Astrocyte of the cerebellum (primary cell): Measurements from ENCODE around the gene TGFBR3.

ENCODE experiments used
- DNase-seq: peaks from one replicate; pipeline ENCODE4 v3.0.0-alpha.2; 2011; ENCODE audit warnings: low read depth
- H3K4me3 ChIP-seq: 2 replicates; pipeline ENCODE4 v1.5.1; 2011; ENCODE audit warnings: mild to moderate bottlenecking, low read depth, low read length, moderate library complexity
- in situ Hi-C: cut with HindIII; loops from 2 replicates; pipeline ENCODE4 v1.10.0; 2017; ENCODE audit warnings: low sequenced_read_pairs
- TF ChIP-seq, protein P1 (sequence below): IDR thresholded peaks from 2 replicates; pipeline ENCODE4 v1.5.1; 2012; ENCODE audit warnings: low read length, low read depth, moderate library complexity, mild to moderate bottlenecking; ENCODE audit errors: missing control alignments

Gene TGFBR3

DNA sequence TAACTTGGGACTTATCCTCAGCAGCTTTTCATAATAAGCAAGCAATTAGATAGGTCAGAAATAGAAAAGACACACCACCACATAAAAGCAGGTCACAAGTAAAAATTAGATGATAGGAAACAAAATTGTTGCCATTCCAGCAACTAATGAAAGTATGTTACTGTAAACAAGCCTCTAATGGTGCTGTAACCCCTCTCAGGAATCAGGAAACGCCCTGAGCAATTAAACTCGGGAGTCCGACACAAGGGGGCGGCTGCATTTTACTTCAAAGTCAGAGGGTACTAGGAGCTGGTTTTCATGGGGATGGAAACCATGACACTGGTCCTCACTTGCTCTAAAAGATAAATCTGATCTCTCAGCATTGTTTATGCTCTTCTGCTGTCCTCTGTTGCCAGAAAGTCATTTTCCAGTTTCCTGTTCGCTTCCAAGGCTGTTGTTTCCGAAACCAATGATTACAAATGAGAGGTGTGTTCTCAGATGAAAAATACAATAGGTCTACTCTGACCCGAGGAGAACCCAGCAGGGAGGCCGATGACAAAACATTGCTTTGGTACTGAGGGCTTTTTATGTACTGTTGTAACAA is 93.4 kb downstream of the TGFBR3 start:
- TF ChIP-seq, protein P1, sequence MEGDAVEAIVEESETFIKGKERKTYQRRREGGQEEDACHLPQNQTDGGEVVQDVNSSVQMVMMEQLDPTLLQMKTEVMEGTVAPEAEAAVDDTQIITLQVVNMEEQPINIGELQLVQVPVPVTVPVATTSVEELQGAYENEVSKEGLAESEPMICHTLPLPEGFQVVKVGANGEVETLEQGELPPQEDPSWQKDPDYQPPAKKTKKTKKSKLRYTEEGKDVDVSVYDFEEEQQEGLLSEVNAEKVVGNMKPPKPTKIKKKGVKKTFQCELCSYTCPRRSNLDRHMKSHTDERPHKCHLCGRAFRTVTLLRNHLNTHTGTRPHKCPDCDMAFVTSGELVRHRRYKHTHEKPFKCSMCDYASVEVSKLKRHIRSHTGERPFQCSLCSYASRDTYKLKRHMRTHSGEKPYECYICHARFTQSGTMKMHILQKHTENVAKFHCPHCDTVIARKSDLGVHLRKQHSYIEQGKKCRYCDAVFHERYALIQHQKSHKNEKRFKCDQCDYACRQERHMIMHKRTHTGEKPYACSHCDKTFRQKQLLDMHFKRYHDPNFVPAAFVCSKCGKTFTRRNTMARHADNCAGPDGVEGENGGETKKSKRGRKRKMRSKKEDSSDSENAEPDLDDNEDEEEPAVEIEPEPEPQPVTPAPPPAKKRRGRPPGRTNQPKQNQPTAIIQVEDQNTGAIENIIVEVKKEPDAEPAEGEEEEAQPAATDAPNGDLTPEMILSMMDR: no peak
- in situ Hi-C loops: no loop called here
- no peak overlapping the region for H3K4me3 ChIP-seq
- DNase-seq: no peak

DNA sequence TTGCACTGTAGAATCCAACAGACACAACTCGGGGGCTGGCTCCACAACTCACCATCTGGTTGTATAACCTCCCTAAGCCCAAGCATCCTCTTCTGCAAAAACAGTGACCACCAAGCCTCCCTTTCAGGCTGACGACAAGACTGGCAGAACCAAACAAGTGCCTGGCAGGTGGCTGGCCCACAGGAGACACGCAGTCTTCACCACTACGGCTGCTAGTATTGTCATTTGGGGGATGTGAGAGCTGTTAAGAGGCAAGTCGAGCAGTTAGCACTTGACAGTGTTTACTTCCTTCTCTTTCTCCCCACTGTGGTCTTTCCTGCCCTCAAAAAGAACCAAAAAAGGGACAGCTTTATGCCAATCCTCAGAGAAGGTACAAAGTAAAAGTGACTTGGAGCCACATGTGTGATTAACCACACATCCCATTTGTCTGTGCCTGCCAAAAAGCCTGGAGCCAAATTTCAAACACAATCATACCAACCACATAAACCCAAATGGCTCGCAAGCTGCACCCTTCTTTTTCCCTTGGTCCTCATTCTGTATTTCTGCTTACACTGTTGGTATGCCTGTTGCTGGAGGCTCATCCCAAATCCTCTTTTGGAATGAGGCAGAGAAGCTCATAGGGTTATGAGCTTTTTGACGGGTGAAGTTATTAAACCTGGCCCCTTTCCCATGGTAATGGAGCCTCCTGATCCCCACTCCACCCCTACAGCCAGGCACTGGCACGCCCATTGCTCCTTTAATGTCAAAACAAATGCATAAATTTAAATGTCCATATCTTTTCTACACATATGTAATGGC is 94.1 kb downstream of the TGFBR3 start:
- TF ChIP-seq, protein P1: no peak
- H3K4me3 ChIP-seq: no peak overlapping the region
- in situ Hi-C loops: no loop called here
- DNase-seq: no peak

DNA sequence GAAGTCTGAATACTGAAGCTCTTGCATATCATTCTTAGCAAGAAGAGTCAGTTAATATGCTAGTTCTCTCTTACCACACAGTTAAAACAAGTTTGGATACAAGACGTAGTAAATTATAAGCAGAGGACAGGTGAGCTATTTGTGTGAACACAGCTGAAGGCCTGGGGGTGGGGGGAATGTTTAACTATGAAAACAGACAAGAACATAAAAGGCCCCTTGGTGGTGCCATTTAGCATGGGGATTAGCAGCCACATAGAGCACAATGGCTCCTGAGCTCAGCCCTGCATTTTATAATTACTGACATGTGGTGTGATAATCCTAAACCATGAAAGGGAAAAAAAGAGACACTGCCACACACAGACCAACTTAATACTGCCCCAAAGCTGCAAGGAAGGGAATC is 94.8 kb downstream of the TGFBR3 start:
- DNase-seq: no peak
- TF ChIP-seq, protein P1: no peak
- H3K4me3 ChIP-seq: no peak overlapping the region
- in situ Hi-C loops: no loop called here

DNA sequence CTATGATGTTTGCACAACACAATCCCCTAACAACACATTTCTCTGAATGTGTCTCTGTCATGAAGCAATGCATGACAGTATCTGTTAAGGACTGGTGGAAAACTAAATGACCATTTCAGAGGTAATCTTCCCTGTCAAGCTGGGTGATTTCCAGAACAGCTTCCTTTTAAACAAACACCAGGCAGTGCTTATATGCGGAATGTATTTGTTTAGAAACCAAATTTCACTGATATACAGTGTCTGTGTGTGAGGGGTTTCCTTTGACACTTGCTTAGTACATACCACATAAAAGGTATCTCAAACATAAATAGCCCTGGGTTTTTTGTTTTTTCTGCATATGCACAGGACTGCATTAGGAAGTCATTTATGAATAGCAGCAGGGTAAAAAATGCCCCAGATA is 95.6 kb downstream of the TGFBR3 start:
- no peak overlapping the region for H3K4me3 ChIP-seq
- no peak for DNase-seq
- in situ Hi-C loops: no loop called here
- TF ChIP-seq, protein P1: no peak

DNA sequence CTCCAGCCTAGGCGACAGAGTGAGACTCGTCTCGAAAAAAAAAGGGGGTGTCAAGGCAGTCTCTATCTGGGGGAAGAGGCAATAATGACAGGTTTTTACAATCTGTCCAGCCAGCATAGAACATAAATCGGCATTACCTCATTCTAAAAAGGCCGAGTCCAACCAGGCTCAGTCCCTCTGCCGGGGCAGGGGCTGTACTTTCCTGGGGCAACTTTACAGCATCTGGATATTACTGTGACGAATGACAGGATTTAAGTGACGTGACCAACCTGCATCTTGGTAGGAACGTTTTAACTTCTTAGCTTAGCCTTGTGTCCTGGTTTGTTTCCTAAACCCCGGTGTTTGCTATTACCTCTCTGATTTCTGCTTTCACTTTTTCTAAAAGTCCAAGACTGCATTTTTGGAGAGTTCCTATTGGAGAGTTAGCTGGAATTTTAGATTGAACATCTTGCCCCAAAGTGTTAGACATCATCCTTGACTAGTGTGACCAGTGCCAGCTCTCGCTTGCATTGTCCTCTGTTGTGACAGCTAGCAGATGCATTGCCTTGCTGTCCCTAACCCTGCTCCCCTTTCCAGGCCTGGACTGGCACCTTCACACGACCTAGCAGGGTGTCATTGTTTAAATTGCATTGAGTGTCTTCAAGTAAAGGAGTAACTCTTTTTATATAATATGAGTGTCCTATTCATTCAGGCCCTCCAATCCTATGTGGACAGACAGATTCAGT is 96.5 kb downstream of the TGFBR3 start:
- in situ Hi-C loops: no loop called here
- H3K4me3 ChIP-seq: no peak overlapping the region
- TF ChIP-seq, protein P1: no peak
- DNase-seq: no peak

DNA sequence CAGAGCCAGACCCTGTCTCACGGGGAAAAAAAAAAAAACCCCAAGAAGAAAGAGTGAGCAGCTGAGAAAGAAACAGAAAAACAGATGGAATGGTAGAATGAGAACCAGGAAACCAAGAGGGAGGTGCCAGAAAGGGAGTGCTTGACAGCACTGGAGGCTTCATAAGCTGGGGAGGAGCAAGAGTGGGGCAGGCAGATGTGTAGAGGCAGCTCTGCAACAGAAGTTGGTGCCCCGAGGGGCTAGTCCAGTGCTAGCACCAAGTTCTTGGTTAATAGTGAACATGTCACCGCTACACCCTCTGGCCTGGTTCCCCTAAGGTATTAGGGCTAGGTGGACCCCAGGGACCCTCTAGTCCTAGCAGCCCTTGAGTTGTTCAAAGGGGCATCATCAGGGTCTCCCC is 98.0 kb downstream of the TGFBR3 start:
- in situ Hi-C loops: no loop called here
- DNase-seq: no peak
- TF ChIP-seq, protein P1: no peak
- H3K4me3 ChIP-seq: no peak overlapping the region
